SK-N-SH (cell line): ENCODE data around the gene HIGD1B. TPM values are rescaled to one million over a fixed set of nuclear protein-coding genes. Genes with fewer than 3 reads are reported as not detected.
"Not testable (repeated sequence)": the region's sequence is repeated elsewhere in the genome, so short reads cannot be mapped to it uniquely, and the experiment has no call there.

Source experiments
- CTCF ChIA-PET: fragments of 300-600, 350-600 bp; formaldehyde crosslinking; extraction: SDS; loops from one replicate; lab custom pipeline; 2021; lab: Yijun Ruan, JAX
- POLR2A ChIA-PET: fragments of 350-600 bp; sonication (Branson Sonifier 250); formaldehyde crosslinking; extraction: SDS; loops from one replicate; lab custom pipeline; 2020; ENCODE audit warnings: antibody characterized with exemption, inconsistent platforms; lab: Yijun Ruan, JAX
- DNase-seq: peaks from one replicate; pipeline ENCODE4 v3.0.0; 2012
- H2AFZ ChIP-seq: fragments of 200-600 bp; sonication (generic); 2 replicates; pipeline ENCODE4 v1.8.1; 2016; ENCODE audit warnings: antibody characterized with exemption, mild to moderate bottlenecking, low read depth
- H3F3A ChIP-seq: fragments of 200-600 bp; sonication (generic); replicated peaks from 2 replicates; pipeline ENCODE3; 2016; ENCODE audit warnings: antibody characterized with exemption, mild to moderate bottlenecking; ENCODE audit not compliant: insufficient read depth
- H3K27ac ChIP-seq, 2 experiments: fragments of 200-500 bp in 1 of 2; fragments of 200-600 bp in 1 of 2; sonication (Bioruptor generic) in 1 of 2; sonication (generic), shearing (Covaris generic) in 1 of 2; 2 replicates each; pipeline versions ENCODE4 v1.5.1 to v1.6.1; 2014 to 2016; ENCODE audit warnings: low read depth in 2 of 2, inconsistent platforms in 1 of 2, low read length in 1 of 2, mild to moderate bottlenecking in 1 of 2, mixed read lengths in 1 of 2
- H3K27me3 ChIP-seq: fragments of 200-600 bp; sonication (generic), shearing (Covaris generic); 2 replicates; pipeline ENCODE4 v1.6.1; 2016; ENCODE audit warnings: mixed run types; ENCODE audit not compliant: insufficient read depth
- H3K36me3 ChIP-seq, 2 experiments: fragments of 200-500 bp in 1 of 2; fragments of 200-600 bp in 1 of 2; sonication (Bioruptor generic) in 1 of 2; sonication (generic) in 1 of 2; replicated peaks in 1 of 2; 2 replicates each; pipeline versions ENCODE3 to v1.5.1; 2014 to 2016; ENCODE audit warnings: low read length in 1 of 2, mild to moderate bottlenecking in 1 of 2; ENCODE audit not compliant: insufficient read depth in 2 of 2, control insufficient read depth in 1 of 2
- H3K4me1 ChIP-seq, 2 experiments: fragments of 200-500 bp in 1 of 2; fragments of 200-600 bp in 1 of 2; sonication (Bioruptor generic) in 1 of 2; sonication (generic), shearing (Covaris generic) in 1 of 2; 2 replicates each; pipeline versions ENCODE4 v1.5.1 to v1.6.1; 2014 to 2016; ENCODE audit warnings: low read depth in 1 of 2, low read length in 1 of 2, mixed run types in 1 of 2; ENCODE audit not compliant: insufficient read depth in 2 of 2, control insufficient read depth in 1 of 2
- H3K4me2 ChIP-seq: fragments of 200-600 bp; sonication (generic), shearing (Covaris generic); 2 replicates; pipeline ENCODE4 v1.6.1; 2017; ENCODE audit warnings: mixed run types
- H3K4me3 ChIP-seq, 2 experiments: fragments of 200-500 bp in 1 of 2; fragments of 200-600 bp in 1 of 2; sonication (Bioruptor generic) in 1 of 2; sonication (generic), shearing (Covaris generic) in 1 of 2; 2 replicates each; pipeline versions ENCODE4 v1.5.1 to v1.8.1; 2014 to 2016; ENCODE audit warnings: low read depth in 2 of 2, inconsistent platforms in 1 of 2, low read length in 1 of 2, mild to moderate bottlenecking in 1 of 2, mixed read lengths in 1 of 2, moderate library complexity in 1 of 2
- H3K79me2 ChIP-seq: fragments of 200-600 bp; sonication (generic); 2 replicates; pipeline ENCODE4 v1.8.1; 2017; ENCODE audit warnings: mild to moderate bottlenecking; ENCODE audit not compliant: insufficient read depth
- H3K9ac ChIP-seq: fragments of 200-600 bp; sonication (generic); 2 replicates; pipeline ENCODE4 v1.6.1; 2017; ENCODE audit warnings: mixed run types
- H3K9me2 ChIP-seq: fragments of 200-600 bp; sonication (generic); 2 replicates; pipeline ENCODE4 v1.6.1; 2017; ENCODE audit warnings: mixed run types
- H3K9me3 ChIP-seq: fragments of 200-600 bp; sonication (generic); 2 replicates; pipeline ENCODE4 v1.6.1; 2017; ENCODE audit warnings: mixed run types, mild to moderate bottlenecking, moderate library complexity
- H4K20me1 ChIP-seq: fragments of 200-600 bp; sonication (generic); 2 replicates; pipeline ENCODE4 v1.6.1; 2017; ENCODE audit warnings: mild to moderate bottlenecking, mixed run types; ENCODE audit not compliant: insufficient read depth
- EP300 ChIP-seq, 2 experiments: IDR thresholded peaks; 2 replicates each; pipeline versions ENCODE4 v1.4.0 to v1.6.1; 2012; ENCODE audit warnings: borderline replicate concordance in 1 of 2, low read depth in 1 of 2, low read length in 1 of 2
- FOXM1 ChIP-seq: IDR thresholded peaks from 2 replicates; pipeline ENCODE4 v1.4.0; 2012; ENCODE audit warnings: low read depth, mild to moderate bottlenecking
- GABPA ChIP-seq: IDR thresholded peaks from 2 replicates; pipeline ENCODE4 v1.4.0; 2012; ENCODE audit warnings: low read depth, mild to moderate bottlenecking
- JUND ChIP-seq: IDR thresholded peaks from 2 replicates; pipeline ENCODE4 v1.4.0; 2012
- MAX ChIP-seq: IDR thresholded peaks from 2 replicates; pipeline ENCODE4 v1.4.0; 2012; ENCODE audit warnings: low read depth
- MXI1 ChIP-seq: IDR thresholded peaks from 2 replicates; pipeline ENCODE4 v1.6.1; 2012; ENCODE audit warnings: mild to moderate bottlenecking, low read depth, low read length, improper control_type of control experiment
- NFIC ChIP-seq: IDR thresholded peaks from 2 replicates; pipeline ENCODE4 v1.4.0; 2012; ENCODE audit warnings: borderline replicate concordance
- POLR2AphosphoS5 ChIP-seq: IDR thresholded peaks from 2 replicates; pipeline ENCODE4 v1.6.1; 2012; ENCODE audit warnings: low read depth, low read length
- RXRA ChIP-seq: IDR thresholded peaks from 2 replicates; pipeline ENCODE4 v1.4.0; 2012; ENCODE audit warnings: low read depth, mild to moderate bottlenecking, borderline replicate concordance
- SIN3A ChIP-seq: IDR thresholded peaks from 2 replicates; pipeline ENCODE4 v1.6.1; 2012; ENCODE audit warnings: low read depth, mild to moderate bottlenecking, low read length, moderate library complexity, borderline replicate concordance
- TAF1 ChIP-seq: IDR thresholded peaks from 2 replicates; pipeline ENCODE4 v1.6.1; 2012; ENCODE audit warnings: low read depth, mild to moderate bottlenecking, low read length, moderate library complexity, borderline replicate concordance
- TCF12 ChIP-seq: IDR thresholded peaks from 2 replicates; pipeline ENCODE4 v1.4.0; 2012
- TEAD4 ChIP-seq: IDR thresholded peaks from 2 replicates; pipeline ENCODE4 v1.4.0; 2012; ENCODE audit warnings: mild to moderate bottlenecking, borderline replicate concordance; ENCODE audit not compliant: insufficient read depth
- USF2 ChIP-seq: fragments of 150-350 bp; IDR thresholded peaks from 2 replicates; pipeline ENCODE4 v1.6.1; 2017; ENCODE audit warnings: antibody characterized with exemption, low read length, low read depth, borderline replicate concordance
- WGBS: methylation state at CpG from one replicate; pipeline ENCODE4 v1.1.6; 2017; ENCODE audit warnings: low lambda C conversion rate; 5-methylcytosine and 5-hydroxymethylcytosine counted together
- polyA plus RNA-seq, 3 experiments: library from polyadenylated mRNA; depleted of rRNA; stranded (reverse); fragments of >200 nt; gene quantifications; 2 replicates each; pipeline ENCODE4 v1.2.3, GENCODE V29; 2012

Gene HIGD1B
- polyA plus RNA-seq, 1 of the 3 experiments (the other 2 are of a cell fraction) = not detected

- TF ChIP-seq USF2 = no peak
- TF ChIP-seq FOXM1 = peak; percentile 70; the same call in 1 of the 2 replicates
- peak; percentile 97 for TF ChIP-seq JUND
- peak; percentile 65; the same call in 1 of the 2 replicates for TF ChIP-seq POLR2AphosphoS5
- TF ChIP-seq TCF12 = peak; percentile 91
- TF ChIP-seq TAF1 = no peak
- TF ChIP-seq TEAD4 = peak; percentile 80
- peak in 1 of 2 experiments; percentile 80; a peak in 2 of 4 replicates for TF ChIP-seq EP300 (IDR thresholded peaks at IDR 0.05; ENCODE audit: borderline replicate concordance in 1 of 2, low read depth in 1 of 2, low read length in 1 of 2)
- 0 out of 2 replicates have a peak, but pooled peaks have one; percentile 21 for TF ChIP-seq MAX
- TF ChIP-seq NFIC = peak; percentile 53; the same call in 1 of the 2 replicates
- no peak for TF ChIP-seq GABPA
- no peak for TF ChIP-seq MXI1
- TF ChIP-seq RXRA = peak; percentile 36; the same call in 1 of the 2 replicates
- no peak for TF ChIP-seq SIN3A
These were observed 27.0 kb upstream of the HIGD1B start (continued) for GRCh38 chr17:44820631-44821212.

- H3K4me3 ChIP-seq, POLR2A ChIA-PET, H2AFZ ChIP-seq, H3K36me3 ChIP-seq, H3K9me3 ChIP-seq, H3K9me2 ChIP-seq, H3K4me2 ChIP-seq, H3K4me1 ChIP-seq, H3K27me3 ChIP-seq, H3K9ac ChIP-seq, DNase-seq: not testable (repeated sequence)
- Histone ChIP-seq H3K27ac (peak overlapping the region in 1 of 2 experiments; percentile 14; a peak in 1 of 4 replicates), H3K79me2 (peaks cover 90% of the 10 kb centered on the region), H4K20me1 (peaks cover 14% of the 10 kb centered on the region), H3F3A (peaks cover 41% of the 10 kb centered on the region)
- WGBS = over 99% methylated on average over 9 of the region's 9 CpGs
- CTCF ChIA-PET = interaction anchor here (1.6 to 3.1 kb wide), 2 partner anchors 46 to 51 kb away, joined by 6 to 17 read pairs; no protein-coding TSS in a partner anchor
These were observed 22.4 kb upstream of the HIGD1B start for GRCh38 chr17:44825236-44825635.
